Measurements from ENCODE around the gene SEMA6B.

Gene SEMA6B

GRCh38 chr19:4597975-4598671 lies 38.6 kb upstream of the SEMA6B start:
- CTCF ChIA-PET = interaction anchor here (0.6 to 1.6 kb wide), 4 partner anchors 11 to 246 kb away, joined by 3 to 6 read pairs (median 4); no protein-coding TSS in a partner anchor
- no peaks in the 10 kb centered on the region for H3K36me3 ChIP-seq (ENCODE audit: control insufficient read depth in 2 of 2, insufficient read depth in 1 of 2, low read length in 2 of 2)
- no peaks in the 10 kb centered on the region for H3K9me3 ChIP-seq (ENCODE audit: control insufficient read depth, insufficient read depth, low read depth, low read length)
- peak overlapping the region; percentile 20 for H3K4me3 ChIP-seq (ENCODE audit: low read depth, low read length)
- no peak overlapping the region for H3K27ac ChIP-seq (ENCODE audit: extremely low read depth, low read depth, low read length)
- POLR2A ChIA-PET = interaction anchor here (0.6 to 1.2 kb wide), 7 partner anchors 9 to 396 kb away, joined by 3 to 6 read pairs (median 3); no protein-coding TSS in a partner anchor
- 0 out of 2 replicates have a peak, but pooled peaks cover 3% of the 10 kb centered on the region for H3K4me1 ChIP-seq (ENCODE audit: control insufficient read depth, insufficient read depth, low read length)
- TF ChIP-seq ZNF148 (tag by site-specific recombination; IDR thresholded peaks at IDR 0.05; ENCODE audit: borderline replicate concordance) = no peak
- no peak for TF ChIP-seq ZSCAN18 (tag by site-specific recombination; IDR thresholded peaks at IDR 0.05)
- no peak for TF ChIP-seq ZNF354C (tag by site-specific recombination; IDR thresholded peaks at IDR 0.05; ENCODE audit: borderline replicate concordance, low read depth)
- no peak for TF ChIP-seq ZNF221 (tag by site-specific recombination; IDR thresholded peaks at IDR 0.05; ENCODE audit: borderline replicate concordance)
- TF ChIP-seq ZIC2 (tag by site-specific recombination; IDR thresholded peaks at IDR 0.05) = no peak
- TF ChIP-seq PATZ1 (tag by site-specific recombination; IDR thresholded peaks at IDR 0.05) = peak; percentile 1
- TF ChIP-seq EGR2 (tag by site-specific recombination; IDR thresholded peaks at IDR 0.05; ENCODE audit: low read depth) = no peak
- peak; percentile 66 for TF ChIP-seq KLF9 (tag by site-specific recombination; IDR thresholded peaks at IDR 0.05; ENCODE audit: low read depth)
- TF ChIP-seq ZNF114 (tag by site-specific recombination; IDR thresholded peaks at IDR 0.05) = no peak
- TF ChIP-seq ZNF692 (tag by site-specific recombination; IDR thresholded peaks at IDR 0.05) = no peak
- TF ChIP-seq PRDM4 (tag by site-specific recombination; IDR thresholded peaks at IDR 0.05) = no peak
- TF ChIP-seq ZNF398 (tag by site-specific recombination; IDR thresholded peaks at IDR 0.05) = peak; percentile 48
- no peak for TF ChIP-seq TSHZ1 (tag by site-specific recombination; IDR thresholded peaks at IDR 0.05; ENCODE audit: borderline replicate concordance)
- TF ChIP-seq GLI4 (tag by site-specific recombination; IDR thresholded peaks at IDR 0.05) = no peak
- TF ChIP-seq ZBTB48 (tag by site-specific recombination; IDR thresholded peaks at IDR 0.05) = no peak
- TF ChIP-seq ZNF138 (tag by site-specific recombination; IDR thresholded peaks at IDR 0.05; ENCODE audit: borderline replicate concordance) = no peak
- TF ChIP-seq KLF10 (tag by site-specific recombination; IDR thresholded peaks at IDR 0.05) = no peak
- TF ChIP-seq SP7 (tag by site-specific recombination; IDR thresholded peaks at IDR 0.05) = no peak
- TF ChIP-seq ZNF266 (tag by site-specific recombination; IDR thresholded peaks at IDR 0.05; ENCODE audit: low read depth) = no peak
- TF ChIP-seq ZBTB21 (tag by site-specific recombination; IDR thresholded peaks at IDR 0.05) = no peak
- no peak for TF ChIP-seq ZNF112 (tag by site-specific recombination; IDR thresholded peaks at IDR 0.05)

All from HEK293 (cell line).